HG03520 (cell line): ENCODE results near the gene SLC17A3.

ENCODE experiments used
- ATAC-seq: cut with Tn5 transposase; IDR thresholded peaks from one replicate; pipeline ENCODE4 v1.9.1; 2021; ENCODE audit warnings: mild to moderate bottlenecking, moderate library complexity; ENCODE audit not compliant: unreplicated experiment

The SLC17A3 gene

DNA sequence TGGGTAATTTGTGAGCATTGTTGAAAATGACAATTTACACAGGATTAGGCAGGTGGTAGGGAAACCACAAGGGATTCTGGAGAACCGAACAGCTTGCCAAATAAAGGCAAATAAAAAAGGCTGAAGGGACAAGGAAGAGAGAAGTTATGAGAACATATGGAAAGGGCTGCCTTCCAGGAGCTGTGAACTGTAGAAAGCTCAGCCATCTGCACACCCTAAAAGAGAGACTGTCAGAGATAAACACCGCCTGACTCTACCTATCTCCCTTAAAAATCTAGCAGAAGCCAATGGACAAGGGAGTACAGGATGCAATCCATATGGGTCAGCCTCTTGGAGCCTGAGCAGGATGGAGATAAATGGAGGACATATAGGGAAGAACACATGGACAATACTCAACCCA is 29.5 kb downstream of the SLC17A3 start:
- ATAC-seq, result no peak

GRCh38 chr6:25842526-25842925 is 31.5 kb downstream of the SLC17A3 start:
- ATAC-seq, result no peak

DNA sequence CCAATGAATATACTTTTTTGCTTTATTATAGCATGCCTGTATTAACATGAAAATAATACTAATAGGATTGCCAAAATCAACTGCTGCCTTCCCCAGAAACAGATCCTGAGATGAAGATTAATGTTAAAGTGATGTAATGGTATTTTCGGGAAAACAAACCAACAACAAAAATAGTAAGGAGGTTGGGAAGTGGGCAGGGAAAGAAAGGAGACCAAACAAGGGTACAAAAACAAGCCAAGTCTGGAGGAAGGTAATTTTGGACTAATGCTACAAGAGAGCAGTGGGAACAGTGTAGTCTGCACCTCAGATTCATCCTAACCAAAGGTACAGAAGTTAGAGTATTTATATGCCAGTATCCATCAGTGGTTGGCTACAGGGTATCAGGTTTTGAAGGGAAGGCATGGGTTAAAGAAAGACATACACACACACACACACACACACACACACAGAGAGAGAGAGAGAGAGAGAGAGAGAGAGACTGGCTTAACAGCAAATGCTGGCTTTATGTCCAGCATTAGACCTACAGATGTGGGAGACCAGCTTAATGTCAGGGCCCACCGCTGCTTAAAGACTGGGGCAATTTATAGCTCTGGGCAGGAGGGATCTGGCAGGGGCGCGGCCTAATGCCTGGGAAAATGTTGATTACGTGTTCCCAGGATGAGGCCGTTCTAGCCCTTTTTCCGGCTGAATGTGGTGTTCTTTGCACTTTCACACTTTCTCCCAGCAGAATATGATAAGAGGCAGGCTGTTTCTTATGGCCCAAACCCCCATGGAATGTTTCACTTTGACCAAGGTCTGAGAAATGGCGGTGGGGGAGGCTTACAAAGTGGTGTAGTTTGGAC is 38.4 kb downstream of the SLC17A3 start:
- no peak for ATAC-seq

GRCh38 chr6:25834950-25835349 is 39.1 kb downstream of the SLC17A3 start:
- ATAC-seq, result no peak

- ATAC-seq, result no peak
Observed at GRCh38 chr6:25833136-25833535, 40.9 kb downstream of the SLC17A3 start.

GRCh38 chr6:25832670-25833069 is 41.4 kb downstream of the SLC17A3 start:
- ATAC-seq, result no peak

DNA sequence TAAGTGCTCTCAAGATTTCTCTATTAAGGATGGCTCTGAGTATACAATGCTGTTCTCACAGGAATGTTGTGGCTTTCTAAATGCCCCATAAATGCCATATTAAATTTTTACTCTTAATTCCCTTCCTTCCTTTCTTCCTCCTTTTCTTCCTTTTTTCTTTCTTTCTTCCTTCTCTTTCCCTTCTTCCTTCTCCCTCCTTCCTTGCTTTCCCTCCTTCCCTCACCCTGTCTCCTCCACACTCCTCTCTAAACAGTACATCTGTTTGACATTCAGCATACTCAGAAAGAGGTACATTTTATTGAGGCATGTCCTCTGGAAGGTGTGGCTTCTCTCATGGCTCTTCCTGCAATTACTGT is 41.8 kb downstream of the SLC17A3 start:
- ATAC-seq, result no peak

DNA sequence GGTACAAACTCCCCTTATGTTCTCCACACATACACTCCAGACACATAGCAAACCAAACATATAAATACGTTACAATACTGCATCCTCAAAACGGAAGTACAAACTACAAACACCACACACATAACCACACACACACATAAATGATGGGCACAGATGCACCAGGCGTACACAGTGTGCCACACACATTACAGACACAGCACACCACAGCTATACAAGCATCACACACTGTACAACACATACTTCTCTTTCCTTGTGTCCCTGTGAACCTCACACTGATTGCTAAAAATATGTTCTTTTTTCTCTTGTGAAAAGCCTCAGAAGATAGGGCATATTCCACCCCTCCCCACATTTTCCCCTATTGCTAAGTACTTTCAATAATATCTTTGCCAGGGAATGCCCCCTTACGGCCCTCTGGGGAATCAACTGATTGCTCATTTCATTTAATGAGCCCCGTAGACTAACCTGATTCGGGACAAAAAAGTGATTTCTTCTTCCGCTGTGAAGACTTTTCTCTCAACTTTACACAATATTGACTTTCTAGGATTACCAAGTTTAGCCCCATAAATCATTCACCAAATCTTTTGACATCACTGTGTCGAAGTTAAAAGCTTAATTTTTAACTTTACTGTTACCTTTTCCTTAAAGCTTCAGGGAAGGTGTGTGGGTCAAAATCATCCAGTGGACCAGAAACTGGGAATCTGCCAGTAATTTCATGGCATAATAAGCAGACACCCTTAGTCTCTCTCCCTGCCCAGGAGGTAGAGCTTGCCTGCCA is 42.3 kb downstream of the SLC17A3 start, which contains the start of gene SLC17A1:
Gene SLC17A1 (minus strand): TSS at position 521 of the 775 bp plus-strand sequence. CDS start 1,495 bp downstream, outside the sequence.
- no peak for ATAC-seq

- ATAC-seq, result no peak
Observed at GRCh38 chr6:25830458-25830857, 43.6 kb downstream of the SLC17A3 start.

GRCh38 chr6:25829375-25829774 is 44.7 kb downstream of the SLC17A3 start:
- ATAC-seq, result no peak

GRCh38 chr6:25821341-25821740 is 52.7 kb downstream of the SLC17A3 start:
- ATAC-seq, result no peak

DNA sequence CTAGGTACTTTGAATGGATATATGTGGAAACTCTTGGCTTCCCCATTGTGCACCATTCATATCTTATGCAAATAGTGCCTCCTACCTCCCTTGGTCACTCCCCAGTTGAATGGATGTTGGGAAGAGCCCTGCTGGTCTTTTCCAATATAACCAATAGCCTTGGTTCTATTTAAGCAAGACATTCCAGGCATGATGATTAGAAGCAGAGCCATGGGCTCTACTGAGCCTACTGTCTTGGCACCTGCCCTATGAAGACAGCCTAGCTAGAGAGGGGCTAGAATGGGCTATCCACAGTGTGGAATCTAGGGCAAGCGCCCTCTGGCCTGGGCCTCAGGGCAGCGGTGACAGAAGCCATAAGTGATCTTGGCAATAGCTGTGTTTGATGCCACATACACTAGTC is 57.8 kb downstream of the SLC17A3 start:
- ATAC-seq, result no peak

DNA sequence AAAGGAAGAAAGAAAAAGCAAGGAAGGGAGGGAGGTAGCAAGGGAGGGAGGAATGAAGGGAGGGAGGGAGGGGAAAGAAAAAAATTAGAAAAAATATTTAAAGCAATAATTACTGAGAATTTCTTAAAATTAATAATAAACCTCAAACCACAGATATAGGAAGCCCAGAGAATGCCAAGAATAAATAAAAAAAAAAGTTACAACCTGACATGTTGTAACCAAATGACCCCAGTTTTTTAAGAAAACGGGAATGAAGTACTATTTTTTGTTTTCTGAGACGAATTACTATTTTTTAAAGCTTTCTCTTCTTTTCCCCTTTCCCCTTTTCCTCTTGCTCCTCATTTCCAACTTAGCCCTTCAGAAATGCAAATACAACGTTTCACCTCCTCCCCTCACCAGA is 58.8 kb downstream of the SLC17A3 start:
- ATAC-seq, result no peak

DNA sequence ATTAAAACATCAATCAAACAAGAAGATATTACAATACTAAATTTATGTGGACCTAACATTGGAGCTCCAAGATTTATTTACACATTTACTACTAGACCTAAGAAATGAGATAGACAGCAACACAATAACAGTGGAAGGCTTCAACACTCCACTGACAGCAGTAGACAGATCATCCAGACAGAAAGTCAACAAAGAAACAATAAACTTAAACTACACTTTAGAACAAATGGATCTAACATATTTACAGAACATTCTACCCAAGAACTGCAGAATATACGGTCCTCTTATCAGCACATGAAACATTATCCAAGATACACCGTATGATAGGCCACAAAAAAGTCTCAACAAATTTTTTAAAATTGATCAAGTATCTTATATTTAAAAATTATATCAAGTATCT is 69.2 kb downstream of the SLC17A3 start:
- ATAC-seq, result no peak

DNA sequence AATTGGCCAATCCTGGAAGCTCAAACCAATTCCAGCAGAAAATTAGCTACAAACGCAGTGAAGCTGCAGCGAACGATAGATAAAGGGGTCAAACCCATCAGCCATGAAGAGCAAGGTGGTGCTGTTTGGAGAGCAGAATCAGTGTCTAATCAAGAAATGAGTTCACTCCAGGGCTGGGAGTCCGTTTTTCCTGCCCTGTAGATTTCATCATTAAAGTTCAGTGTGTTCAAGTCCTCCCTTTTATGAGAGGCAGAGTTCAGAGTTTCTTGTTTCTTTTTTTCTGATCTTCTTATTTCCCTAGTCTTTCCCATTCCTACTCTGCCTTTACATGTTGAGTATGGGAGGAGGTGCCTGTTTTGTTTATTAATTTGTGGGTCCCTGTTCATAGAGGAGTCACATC is 72.6 kb downstream of the SLC17A3 start:
- no peak for ATAC-seq
